ENCODE results near the gene MTHFSD.

The MTHFSD gene

DNA sequence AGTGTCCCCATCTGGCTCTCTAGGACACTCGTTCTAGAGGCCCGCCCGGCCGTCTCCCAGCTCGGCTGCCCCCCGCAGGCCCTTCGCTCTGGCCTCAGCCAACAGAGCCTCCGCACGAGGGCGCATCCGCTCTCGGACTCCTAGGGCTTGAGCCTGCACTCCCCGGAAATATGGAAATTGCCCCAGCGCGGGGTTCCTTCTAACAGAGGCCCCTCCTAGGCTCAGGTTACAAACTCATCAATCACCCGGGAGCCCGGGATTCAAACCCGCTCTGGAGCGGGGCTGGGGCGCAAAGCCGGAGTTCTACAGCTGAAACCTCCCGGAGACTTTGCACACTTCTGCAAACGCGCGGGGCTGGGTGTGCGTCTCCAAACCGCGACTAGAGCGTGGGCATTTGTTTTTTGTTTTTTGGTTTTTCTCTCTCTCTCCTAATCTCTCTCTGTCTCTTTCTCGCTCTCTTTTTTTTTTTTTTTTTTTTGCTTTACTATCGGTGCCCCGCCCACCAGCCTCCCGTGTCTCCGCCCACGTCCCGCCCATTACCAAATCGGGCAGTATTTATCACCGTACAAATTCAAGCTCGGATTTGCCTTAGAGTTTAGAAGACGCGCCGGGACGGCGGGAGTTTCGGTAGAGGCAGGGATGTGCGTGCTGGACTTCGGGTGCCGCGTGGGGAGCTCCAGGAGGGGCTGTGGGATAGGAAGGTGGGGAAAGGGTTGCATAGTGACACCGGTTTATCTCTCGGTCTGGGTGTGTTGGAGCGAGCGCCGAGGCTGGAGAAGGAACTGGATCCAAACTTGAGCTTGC lies 20.9 kb upstream of the MTHFSD start:
- H3K27me3 ChIP-seq (ENCODE audit: insufficient read depth, low read length, poor library complexity): peaks cover 82% of the 10 kb centered on the region
- no peak overlapping the region for H4K5ac ChIP-seq (ENCODE audit: low read length)
- H3K4me2 ChIP-seq (ENCODE audit: low read length): peak overlapping the region; percentile 82
- no peak overlapping the region for H3K27ac ChIP-seq (ENCODE audit: low read depth, low read length)
- peak overlapping the region; percentile 72 for H3K56ac ChIP-seq (ENCODE audit: low read length)
- no peak overlapping the region for H3K18ac ChIP-seq (ENCODE audit: low read length)
- H3K23ac ChIP-seq (ENCODE audit: low read length): no peak overlapping the region
- H4K8ac ChIP-seq (ENCODE audit: low read depth, low read length): no peak overlapping the region
- H2AK5ac ChIP-seq (ENCODE audit: low read length): no peak overlapping the region
- peaks cover 11% of the 10 kb centered on the region for H3K4me1 ChIP-seq (ENCODE audit: control insufficient read depth, low read depth, low read length)
- H3K4me3 ChIP-seq (ENCODE audit: low read length): peak overlapping the region; percentile 32
- no peak overlapping the region for H2BK120ac ChIP-seq (ENCODE audit: low read depth, low read length)
- no peak overlapping the region for H3K4ac ChIP-seq (ENCODE audit: low read depth, low read length)
- H3K36me3 ChIP-seq (ENCODE audit: control insufficient read depth, insufficient read depth, low read length): no peaks in the 10 kb centered on the region
- no CpG with 5 or more reads among the region's 54 CpGs for WGBS (ENCODE audit: extremely low coverage, insufficient coverage, low lambda C conversion rate)
- no peak overlapping the region for H2BK5ac ChIP-seq (ENCODE audit: low read length)
- no peaks in the 10 kb centered on the region for H3K79me2 ChIP-seq (ENCODE audit: control insufficient read depth, insufficient read depth, low read length)
- peak overlapping the region; percentile 50 for H3K9ac ChIP-seq (ENCODE audit: low read length)
- no peak overlapping the region for H2BK15ac ChIP-seq (replicated peaks; ENCODE audit: low read depth)
- peak; percentile 97 for DNase-seq
- H3K79me1 ChIP-seq (ENCODE audit: low read length): no peaks in the 10 kb centered on the region

DNA sequence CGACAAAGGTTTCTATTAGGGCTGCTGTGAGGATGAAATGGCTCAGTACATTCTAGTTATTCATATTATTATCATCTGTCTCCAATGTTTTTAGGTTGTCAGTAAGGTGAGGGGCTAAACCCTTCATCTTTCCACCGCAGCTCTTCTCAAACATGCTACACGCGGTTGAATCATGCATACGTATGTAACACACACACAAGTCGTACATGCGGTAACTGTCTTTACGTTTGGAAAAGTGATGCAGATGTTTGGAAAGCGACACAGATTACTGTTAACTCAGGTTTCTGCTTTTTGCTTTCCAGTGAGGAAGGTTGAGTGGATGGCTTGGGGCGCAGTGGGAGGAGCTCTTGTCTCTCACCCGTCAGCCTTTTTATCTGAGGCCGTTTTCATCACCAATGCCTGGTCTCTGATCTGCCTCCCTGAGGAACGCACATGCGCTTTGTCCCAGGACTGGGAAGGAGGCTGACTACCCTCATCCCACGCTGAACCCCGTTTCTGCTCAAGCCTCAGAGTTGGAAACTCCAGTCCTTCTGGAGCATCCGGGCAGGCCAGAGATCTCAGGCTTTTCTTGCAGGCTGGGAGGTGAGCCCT lies 20.2 kb upstream of the MTHFSD start:
- H3K36me3 ChIP-seq (ENCODE audit: control insufficient read depth, insufficient read depth, low read length): no peaks in the 10 kb centered on the region
- peak overlapping the region; percentile 35 for H3K4me2 ChIP-seq (ENCODE audit: low read length)
- no peak overlapping the region for H2BK15ac ChIP-seq (replicated peaks; ENCODE audit: low read depth)
- H3K23ac ChIP-seq (ENCODE audit: low read length): no peak overlapping the region
- H4K8ac ChIP-seq (ENCODE audit: low read depth, low read length): no peak overlapping the region
- H3K27me3 ChIP-seq (ENCODE audit: insufficient read depth, low read length, poor library complexity): peaks cover 82% of the 10 kb centered on the region
- H2BK120ac ChIP-seq (ENCODE audit: low read depth, low read length): no peak overlapping the region
- H3K27ac ChIP-seq (ENCODE audit: low read depth, low read length): no peak overlapping the region
- no peak overlapping the region for H2AK5ac ChIP-seq (ENCODE audit: low read length)
- H2BK5ac ChIP-seq (ENCODE audit: low read length): no peak overlapping the region
- H3K18ac ChIP-seq (ENCODE audit: low read length): no peak overlapping the region
- peaks cover 17% of the 10 kb centered on the region for H3K4me1 ChIP-seq (ENCODE audit: control insufficient read depth, low read depth, low read length)
- H3K9ac ChIP-seq (ENCODE audit: low read length): peak overlapping the region; percentile 35
- no peaks in the 10 kb centered on the region for H3K79me2 ChIP-seq (ENCODE audit: control insufficient read depth, insufficient read depth, low read length)
- WGBS (ENCODE audit: extremely low coverage, insufficient coverage, low lambda C conversion rate): no CpG with 5 or more reads among the region's 17 CpGs
- H3K79me1 ChIP-seq (ENCODE audit: low read length): no peaks in the 10 kb centered on the region
- H3K4me3 ChIP-seq (ENCODE audit: low read length): no peak overlapping the region
- H4K5ac ChIP-seq (ENCODE audit: low read length): no peak overlapping the region
- peak overlapping the region; percentile 50 for H3K56ac ChIP-seq (ENCODE audit: low read length)
- DNase-seq: peak; percentile 46
- no peak overlapping the region for H3K4ac ChIP-seq (ENCODE audit: low read depth, low read length)

DNA sequence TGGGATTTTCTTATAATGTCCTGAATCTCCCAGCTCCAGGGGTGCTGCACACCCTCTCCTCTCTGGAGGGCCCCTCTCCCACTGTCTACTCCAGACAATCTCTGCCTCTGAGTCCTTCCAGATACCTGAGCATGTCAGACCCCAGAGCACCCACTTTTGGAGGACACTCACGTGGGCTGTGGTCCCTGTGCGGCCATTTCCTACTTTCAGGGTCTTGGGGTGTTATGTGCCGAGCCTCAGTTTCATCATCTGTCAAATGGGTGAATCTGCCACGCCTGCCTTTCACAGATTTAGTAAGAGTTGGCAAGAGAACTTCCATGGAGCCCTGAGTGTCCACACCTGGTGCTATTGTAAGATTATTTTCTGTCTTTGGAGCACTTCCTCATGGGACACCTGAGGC lies 19.6 kb upstream of the MTHFSD start:
- Histone ChIP-seq H2AK5ac (ENCODE audit: low read length) (no peak overlapping the region), H3K18ac (ENCODE audit: low read length) (no peak overlapping the region), H4K5ac (ENCODE audit: low read length) (no peak overlapping the region), H2BK120ac (ENCODE audit: low read depth, low read length) (no peak overlapping the region), H3K4me3 (ENCODE audit: low read length) (no peak overlapping the region), H3K27me3 (ENCODE audit: insufficient read depth, low read length, poor library complexity) (peaks cover 81% of the 10 kb centered on the region), H3K4ac (ENCODE audit: low read depth, low read length) (no peak overlapping the region), H3K36me3 (ENCODE audit: control insufficient read depth, insufficient read depth, low read length) (no peaks in the 10 kb centered on the region), H3K9ac (ENCODE audit: low read length) (no peak overlapping the region), H3K56ac (ENCODE audit: low read length) (no peak overlapping the region), H4K8ac (ENCODE audit: low read depth, low read length) (no peak overlapping the region), H3K27ac (ENCODE audit: low read depth, low read length) (no peak overlapping the region), H3K4me1 (ENCODE audit: control insufficient read depth, low read depth, low read length) (peaks cover 17% of the 10 kb centered on the region), H3K79me1 (ENCODE audit: low read length) (no peaks in the 10 kb centered on the region), H3K23ac (ENCODE audit: low read length) (no peak overlapping the region), H3K4me2 (ENCODE audit: low read length) (no peak overlapping the region), H2BK15ac (replicated peaks; ENCODE audit: low read depth) (no peak overlapping the region), H2BK5ac (ENCODE audit: low read length) (no peak overlapping the region), H3K79me2 (ENCODE audit: control insufficient read depth, insufficient read depth, low read length) (no peaks in the 10 kb centered on the region)
- WGBS (ENCODE audit: extremely low coverage, insufficient coverage, low lambda C conversion rate): no CpG with 5 or more reads among the region's 4 CpGs
- DNase-seq: no peak

DNA sequence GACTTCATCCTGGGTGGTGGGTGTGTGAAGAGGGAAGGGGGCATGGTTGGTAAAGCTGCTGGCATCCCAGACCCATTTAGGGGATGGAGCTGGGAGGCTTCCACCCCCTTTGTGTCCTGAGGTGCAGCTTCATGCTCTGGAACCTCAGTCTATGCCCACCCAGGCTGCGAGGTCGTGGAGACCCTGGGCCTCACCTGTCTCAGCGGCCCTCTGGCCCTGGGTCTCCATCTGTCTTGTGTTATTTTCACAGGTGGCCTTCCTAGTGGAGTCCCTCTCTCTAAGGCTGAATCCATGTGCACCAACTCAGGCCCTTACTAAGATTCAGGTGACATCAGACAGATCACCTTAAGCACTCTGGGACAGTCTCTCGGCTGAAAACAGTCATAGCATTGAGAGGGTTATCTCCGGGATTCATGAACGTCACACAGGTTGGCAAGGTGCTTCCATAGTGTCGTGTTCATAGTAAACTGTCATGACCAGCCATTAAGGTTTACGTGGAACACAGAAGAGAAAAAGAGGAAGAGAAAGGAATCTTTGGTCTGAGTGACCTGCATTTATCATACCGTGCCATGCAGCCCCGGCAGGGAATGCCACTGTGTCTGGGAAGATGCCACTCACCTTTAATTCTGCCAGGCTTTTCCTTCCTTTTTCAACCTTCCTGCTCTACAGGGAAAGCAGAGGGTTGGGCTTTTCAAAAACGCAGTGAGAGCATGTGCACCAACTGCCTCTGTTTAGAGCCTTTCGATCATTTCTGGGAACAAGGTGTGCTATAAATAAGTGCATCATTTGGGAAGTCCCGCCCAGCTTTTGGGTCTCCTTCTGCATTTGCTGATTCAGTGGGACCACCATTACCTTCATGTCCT lies 18.8 kb upstream of the MTHFSD start:
- Histone ChIP-seq H3K4me3 (ENCODE audit: low read length) (no peak overlapping the region), H4K5ac (ENCODE audit: low read length) (no peak overlapping the region), H3K27me3 (ENCODE audit: insufficient read depth, low read length, poor library complexity) (peaks cover 79% of the 10 kb centered on the region), H3K9ac (ENCODE audit: low read length) (no peak overlapping the region), H3K27ac (ENCODE audit: low read depth, low read length) (no peak overlapping the region), H3K79me2 (ENCODE audit: control insufficient read depth, insufficient read depth, low read length) (no peaks in the 10 kb centered on the region), H2AK5ac (ENCODE audit: low read length) (no peak overlapping the region), H3K18ac (ENCODE audit: low read length) (no peak overlapping the region), H3K79me1 (ENCODE audit: low read length) (no peaks in the 10 kb centered on the region), H3K36me3 (ENCODE audit: control insufficient read depth, insufficient read depth, low read length) (no peaks in the 10 kb centered on the region), H3K56ac (ENCODE audit: low read length) (no peak overlapping the region), H3K4ac (ENCODE audit: low read depth, low read length) (no peak overlapping the region), H3K23ac (ENCODE audit: low read length) (peak overlapping the region; percentile 67), H2BK5ac (ENCODE audit: low read length) (no peak overlapping the region), H3K4me1 (ENCODE audit: control insufficient read depth, low read depth, low read length) (peaks cover 17% of the 10 kb centered on the region), H3K4me2 (ENCODE audit: low read length) (no peak overlapping the region), H2BK120ac (ENCODE audit: low read depth, low read length) (no peak overlapping the region), H4K8ac (ENCODE audit: low read depth, low read length) (no peak overlapping the region), H2BK15ac (replicated peaks; ENCODE audit: low read depth) (no peak overlapping the region)
- WGBS (ENCODE audit: extremely low coverage, insufficient coverage, low lambda C conversion rate): no CpG with 5 or more reads among the region's 13 CpGs
- DNase-seq: peak; percentile 10

DNA sequence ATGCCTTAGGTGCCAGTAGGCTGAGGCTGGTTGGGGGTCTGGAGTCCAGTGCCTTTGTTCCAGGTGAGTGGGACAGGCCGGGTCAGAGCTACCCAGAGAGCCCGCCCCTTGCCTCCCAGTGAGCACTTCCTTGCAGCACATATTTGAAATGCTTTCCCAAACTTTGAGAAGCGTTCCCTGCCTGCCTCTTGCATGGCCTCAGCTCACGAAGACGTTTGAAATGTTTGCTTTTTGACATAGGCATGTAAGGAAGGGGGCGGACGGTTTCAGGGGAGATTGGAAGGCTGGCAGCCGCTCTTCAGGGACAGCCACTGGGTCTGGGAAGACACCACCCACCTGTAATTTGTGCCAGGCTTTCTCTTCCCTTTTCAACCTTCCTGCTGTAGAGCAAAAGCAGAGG lies 18.2 kb upstream of the MTHFSD start:
- no CpG with 5 or more reads among the region's 8 CpGs for WGBS (ENCODE audit: extremely low coverage, insufficient coverage, low lambda C conversion rate)
- Histone ChIP-seq H3K4ac (ENCODE audit: low read depth, low read length) (no peak overlapping the region), H3K56ac (ENCODE audit: low read length) (no peak overlapping the region), H3K27ac (ENCODE audit: low read depth, low read length) (no peak overlapping the region), H2AK5ac (ENCODE audit: low read length) (no peak overlapping the region), H3K27me3 (ENCODE audit: insufficient read depth, low read length, poor library complexity) (peaks cover 79% of the 10 kb centered on the region), H3K4me2 (ENCODE audit: low read length) (no peak overlapping the region), H3K9ac (ENCODE audit: low read length) (no peak overlapping the region), H3K79me1 (ENCODE audit: low read length) (no peaks in the 10 kb centered on the region), H3K36me3 (ENCODE audit: control insufficient read depth, insufficient read depth, low read length) (no peaks in the 10 kb centered on the region), H2BK5ac (ENCODE audit: low read length) (no peak overlapping the region), H2BK15ac (replicated peaks; ENCODE audit: low read depth) (no peak overlapping the region), H2BK120ac (ENCODE audit: low read depth, low read length) (no peak overlapping the region), H3K23ac (ENCODE audit: low read length) (no peak overlapping the region), H3K18ac (ENCODE audit: low read length) (no peak overlapping the region), H4K5ac (ENCODE audit: low read length) (no peak overlapping the region), H3K79me2 (ENCODE audit: control insufficient read depth, insufficient read depth, low read length) (no peaks in the 10 kb centered on the region), H4K8ac (ENCODE audit: low read depth, low read length) (no peak overlapping the region), H3K4me3 (ENCODE audit: low read length) (no peak overlapping the region), H3K4me1 (ENCODE audit: control insufficient read depth, low read depth, low read length) (peaks cover 17% of the 10 kb centered on the region)
- peak; percentile 92 for DNase-seq
